Glomerular visceral epithelial cell (primary cell): ENCODE results near the gene RTL9.

Source experiments
- DNase-seq: peaks from one replicate; pipeline ENCODE4 v3.0.0-alpha.2; 2016; ENCODE audit errors: extremely low spot score

The RTL9 gene

DNA sequence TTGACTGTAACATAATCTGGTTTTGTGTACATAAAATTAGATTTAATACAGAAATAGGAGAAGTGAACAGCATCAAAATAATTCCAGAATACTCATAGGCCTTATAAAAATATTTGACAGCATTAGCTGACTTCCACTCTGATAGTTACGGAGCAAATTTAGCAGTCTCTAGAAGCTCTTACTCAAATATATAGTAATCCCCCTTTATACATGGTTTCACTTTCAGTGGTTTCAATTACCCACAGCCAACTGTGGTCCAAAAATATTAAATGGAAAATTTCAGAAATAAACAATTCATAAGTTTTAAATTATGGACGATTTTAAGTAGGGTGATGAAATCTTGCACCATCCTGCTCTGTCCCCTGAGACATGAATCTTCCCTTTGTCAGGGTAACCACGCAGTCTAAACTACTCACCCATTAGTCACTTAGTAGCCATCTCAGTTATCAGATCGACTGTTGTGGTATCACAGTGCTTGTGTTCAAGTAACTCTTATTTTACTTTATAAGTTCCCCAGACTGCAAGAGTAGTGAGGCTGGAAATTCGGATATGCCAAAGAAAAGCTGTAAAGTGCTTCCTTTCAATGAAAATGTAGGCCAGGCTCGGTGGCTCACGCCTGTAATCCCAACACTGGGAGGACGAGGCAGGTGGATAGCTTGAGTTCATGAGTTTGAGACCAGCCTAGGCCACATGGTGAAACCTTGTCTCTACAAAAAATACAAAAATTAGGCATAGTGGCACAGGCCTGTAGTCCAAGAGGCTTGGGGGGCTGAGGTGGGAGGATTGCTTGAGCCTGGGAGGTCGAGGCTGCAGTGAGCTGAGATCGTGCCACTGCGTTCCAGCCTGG, 17.2 kb upstream of the RTL9 start:
- DNase-seq, result peak; percentile 19

DNA sequence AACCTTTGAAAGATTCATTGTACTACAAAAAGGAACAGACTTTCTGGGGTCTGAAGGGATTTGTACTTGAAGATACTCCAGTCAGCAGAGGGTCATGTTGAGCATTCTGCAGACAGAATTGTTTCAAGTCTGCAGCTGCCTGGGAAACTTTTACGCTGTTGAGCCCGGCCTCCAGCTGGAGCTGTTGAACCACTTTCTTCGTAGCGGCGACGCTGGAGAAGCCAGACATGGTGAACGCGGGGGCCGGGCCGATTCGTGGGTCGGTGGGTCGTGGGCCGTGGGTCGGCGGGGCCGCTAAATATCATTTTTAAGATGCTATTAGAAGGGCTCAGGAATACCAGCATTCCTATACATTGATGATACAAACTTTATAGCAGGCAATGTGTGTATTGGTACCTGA, 12.0 kb upstream of the RTL9 start:
- no peak for DNase-seq

DNA sequence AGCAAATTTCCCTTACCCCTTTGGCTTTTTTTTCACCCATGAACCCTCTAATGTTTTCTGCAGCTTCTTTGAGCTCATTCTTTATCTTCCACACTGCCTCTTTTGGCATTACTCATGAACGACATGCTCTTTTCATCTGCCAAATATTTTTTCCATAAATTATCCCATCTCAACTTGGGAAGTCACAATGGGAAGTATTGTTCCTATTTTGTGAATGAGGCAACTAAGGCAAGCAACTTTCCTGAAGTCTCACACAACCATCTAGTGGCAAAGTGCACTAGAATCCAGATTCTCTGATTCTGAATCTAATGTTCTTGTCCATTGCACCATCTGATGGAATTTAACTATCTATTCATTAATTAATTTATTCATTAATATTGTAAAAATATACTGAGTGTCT, 625 bp downstream of the RTL9 start:
- no peak for DNase-seq

DNA sequence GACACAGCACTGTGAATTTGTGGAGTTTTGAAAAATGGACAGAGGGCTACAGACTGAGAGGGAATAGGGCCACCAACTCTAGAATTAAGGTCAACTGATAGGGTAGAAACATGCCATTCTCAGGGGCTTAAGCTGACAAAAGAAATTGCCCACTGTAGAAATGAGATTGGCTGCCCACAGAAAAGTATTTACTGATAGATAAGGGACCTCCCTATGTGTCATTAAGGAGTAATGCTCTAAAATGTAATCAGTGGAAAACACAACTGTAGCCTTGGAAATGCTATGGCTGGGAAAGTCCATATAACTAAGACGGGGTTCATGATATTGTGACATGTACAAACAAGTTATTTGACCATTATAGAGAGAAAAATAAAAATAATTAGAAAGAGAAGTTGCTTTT, 4.6 kb downstream of the RTL9 start:
- DNase-seq, result no peak

DNA sequence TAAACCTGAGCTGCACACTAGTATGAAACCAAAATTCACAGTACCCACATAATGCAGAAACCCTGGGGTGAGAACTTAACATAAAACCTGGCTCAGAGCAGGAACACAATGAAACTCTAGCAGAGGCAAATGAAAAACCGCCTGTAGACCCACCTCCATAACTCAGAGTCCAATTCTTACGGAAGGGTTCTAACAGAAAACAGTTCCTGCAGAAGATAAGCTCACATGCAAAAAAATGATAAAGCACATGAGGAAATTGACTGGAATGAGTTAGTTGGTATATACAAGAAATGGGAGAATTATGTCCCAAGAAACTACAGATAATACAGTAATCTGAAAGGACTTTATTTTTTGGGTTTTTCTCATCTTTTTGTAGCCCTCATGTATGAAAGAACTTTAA, 14.7 kb downstream of the RTL9 start:
- no peak for DNase-seq

DNA sequence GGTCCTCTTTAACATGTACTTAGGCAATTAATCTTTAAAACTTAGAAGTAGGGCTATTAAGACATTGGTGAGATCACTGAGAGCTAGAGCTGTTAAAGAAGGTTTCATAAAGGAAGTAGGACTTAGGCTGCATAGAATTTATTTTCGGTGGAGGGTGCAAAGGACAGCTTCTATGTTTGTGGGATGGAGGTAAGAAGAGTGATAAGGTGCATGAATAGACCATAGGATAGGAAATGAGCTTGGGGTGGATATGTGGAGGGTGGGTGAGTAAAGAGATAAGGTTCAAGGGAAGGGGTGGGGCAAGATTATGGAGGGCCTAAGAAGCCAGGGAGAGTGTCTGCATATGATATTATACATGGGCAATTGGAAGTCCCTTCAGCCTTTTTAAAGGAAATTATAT, 15.9 kb downstream of the RTL9 start:
- no peak for DNase-seq

DNA sequence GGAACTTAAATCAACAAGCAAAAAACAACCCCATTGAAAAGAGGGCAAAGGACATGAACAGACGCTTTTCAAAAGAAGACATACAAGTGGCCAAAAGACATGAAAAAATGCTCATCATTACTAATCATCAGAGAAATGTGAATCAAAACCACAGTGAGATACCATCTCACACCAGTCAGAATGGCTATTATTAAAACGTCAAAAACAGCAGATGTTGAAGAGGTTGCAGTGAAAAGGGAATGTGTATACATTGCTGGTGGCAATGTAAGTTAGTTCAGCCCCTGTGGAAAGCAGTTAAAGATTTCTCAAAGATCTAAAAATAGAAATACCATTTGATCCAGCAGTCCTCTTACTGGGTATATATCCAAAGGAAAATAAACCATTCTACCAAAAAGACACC, 22.6 kb downstream of the RTL9 start:
- no peak for DNase-seq

DNA sequence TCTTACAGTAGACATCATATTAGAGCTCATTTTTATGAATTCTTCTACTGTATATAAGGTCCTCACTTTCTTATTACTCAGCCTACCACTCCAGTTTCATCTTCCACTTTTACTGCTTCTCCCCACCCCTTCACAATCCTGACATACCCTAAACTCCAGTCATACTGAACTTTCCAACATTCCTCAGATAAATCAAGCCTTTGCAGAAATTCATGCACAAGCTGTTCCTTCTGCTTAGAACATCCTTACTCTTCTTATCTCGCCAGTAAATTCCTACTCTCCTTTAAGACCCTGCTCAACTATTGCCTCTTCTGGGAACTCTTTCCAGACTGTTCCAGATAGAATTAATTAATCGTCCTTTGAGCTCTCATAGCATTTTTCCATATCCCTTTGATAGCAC, 24.8 kb downstream of the RTL9 start:
- peak; percentile 17 for DNase-seq

DNA sequence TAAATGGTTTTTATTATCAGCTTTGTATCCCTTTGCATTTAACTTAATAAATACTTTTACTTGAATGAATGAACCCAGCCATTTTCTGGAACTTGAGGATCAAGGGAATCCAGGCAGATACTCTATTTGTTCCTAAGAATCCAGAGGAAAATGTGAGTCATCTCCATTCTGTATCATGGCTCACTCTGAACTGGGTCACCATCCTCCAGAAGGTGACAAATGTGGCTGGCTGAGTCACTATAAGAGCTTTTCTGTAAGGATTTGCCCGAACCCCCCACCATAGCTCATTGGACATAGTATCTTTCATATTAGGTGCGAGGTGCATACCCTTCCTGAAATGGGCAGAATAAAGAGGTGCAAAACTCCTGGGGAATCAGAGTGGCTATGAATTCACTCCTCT, 25.8 kb downstream of the RTL9 start:
- DNase-seq, result no peak

DNA sequence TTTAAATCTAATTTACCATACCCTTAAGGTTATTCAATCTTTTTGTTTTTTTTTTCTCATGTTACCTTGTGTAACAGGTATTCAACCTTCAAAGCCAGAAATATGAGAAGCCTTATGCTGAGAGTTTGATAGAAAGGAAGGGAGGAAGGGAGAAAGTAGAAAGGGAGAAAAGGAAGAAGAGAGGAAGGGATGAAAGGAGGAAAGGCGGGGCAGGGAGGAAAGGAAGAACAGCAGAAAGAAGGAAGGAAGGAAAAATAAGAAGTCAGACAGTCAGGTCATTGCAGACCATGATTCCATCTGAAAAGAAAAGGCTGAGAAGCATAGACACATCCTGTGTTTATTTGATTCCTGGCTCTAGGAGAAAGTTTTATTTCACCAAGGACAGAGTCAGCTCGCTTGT, 30.9 kb downstream of the RTL9 start:
- DNase-seq, result no peak

DNA sequence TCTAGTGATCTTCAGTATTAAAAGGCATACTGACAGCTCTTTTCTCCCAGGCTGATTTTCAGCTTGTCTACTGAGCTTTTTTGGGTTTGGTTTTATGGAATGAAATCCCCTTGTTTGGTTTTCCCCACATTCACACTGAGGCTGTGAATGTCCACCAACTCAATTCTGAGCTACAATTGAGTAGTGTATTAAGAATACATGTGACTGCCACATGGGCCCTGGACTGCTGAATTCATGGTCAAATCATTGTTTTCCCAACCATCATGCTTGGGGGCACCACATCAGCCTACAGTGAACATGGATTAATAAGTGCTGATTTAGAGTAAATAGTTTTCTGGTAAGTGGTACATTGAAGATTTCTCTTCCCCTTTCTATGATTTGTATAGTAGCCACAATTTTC, 32.4 kb downstream of the RTL9 start:
- no peak for DNase-seq

DNA sequence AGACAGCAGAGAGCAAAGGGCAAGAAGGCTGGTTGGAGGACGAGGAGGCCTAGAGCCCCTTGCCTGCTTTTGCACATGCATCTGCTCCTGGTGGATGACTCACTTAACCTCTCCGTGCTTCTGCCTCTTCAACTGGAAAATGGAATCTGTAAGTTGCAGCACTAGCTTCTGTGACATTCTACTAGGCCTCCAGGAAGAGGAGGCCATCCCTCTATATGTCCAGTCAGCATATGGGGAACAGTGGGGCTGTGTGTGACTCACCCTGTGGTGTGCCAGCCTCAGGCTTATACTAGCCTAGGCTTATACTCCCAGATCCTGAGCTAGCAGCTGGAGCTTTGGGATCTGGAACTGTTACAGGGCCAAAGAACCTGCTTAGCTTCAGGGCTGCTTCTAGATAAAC, 36.0 kb downstream of the RTL9 start:
- DNase-seq, result peak; percentile 90

DNA sequence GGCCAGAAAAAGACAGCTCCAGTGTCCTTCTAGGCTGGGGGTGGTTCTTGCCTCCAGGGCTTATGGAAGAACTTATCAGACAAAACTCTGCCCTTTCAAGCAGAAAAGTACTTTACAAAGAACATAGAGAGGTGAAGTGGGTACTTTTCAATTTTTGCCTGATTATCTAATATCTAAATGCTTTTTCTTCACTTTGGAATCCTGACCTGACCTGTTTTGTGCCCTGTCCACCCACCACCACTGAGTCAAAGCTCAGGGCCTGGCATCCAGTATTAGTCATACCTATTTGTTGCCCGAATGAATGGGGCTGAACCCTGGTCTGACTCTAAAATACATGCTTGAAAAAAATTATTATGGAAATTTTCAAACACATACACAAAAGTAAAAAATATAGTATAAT, 37.2 kb downstream of the RTL9 start:
- no peak for DNase-seq

DNA sequence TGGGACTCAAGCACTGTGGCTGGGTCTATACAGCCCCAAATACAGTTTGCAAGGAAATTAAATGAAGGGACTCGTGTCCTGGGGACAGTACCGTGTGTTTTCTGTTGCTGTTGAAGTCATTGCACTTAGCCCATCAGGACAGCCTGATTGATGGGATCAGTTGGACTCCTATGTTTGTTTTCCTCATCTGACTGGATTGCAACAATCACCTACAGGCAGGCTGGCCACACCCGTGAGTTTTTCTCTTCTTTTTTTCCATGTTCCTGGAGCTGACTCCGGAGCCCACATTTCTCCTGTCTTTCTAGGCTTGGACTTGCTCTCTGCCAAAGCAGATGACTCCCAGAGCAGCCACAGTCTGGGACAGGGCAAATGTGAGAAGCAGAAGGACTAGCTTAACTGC, 38.1 kb downstream of the RTL9 start:
- no peak for DNase-seq

DNA sequence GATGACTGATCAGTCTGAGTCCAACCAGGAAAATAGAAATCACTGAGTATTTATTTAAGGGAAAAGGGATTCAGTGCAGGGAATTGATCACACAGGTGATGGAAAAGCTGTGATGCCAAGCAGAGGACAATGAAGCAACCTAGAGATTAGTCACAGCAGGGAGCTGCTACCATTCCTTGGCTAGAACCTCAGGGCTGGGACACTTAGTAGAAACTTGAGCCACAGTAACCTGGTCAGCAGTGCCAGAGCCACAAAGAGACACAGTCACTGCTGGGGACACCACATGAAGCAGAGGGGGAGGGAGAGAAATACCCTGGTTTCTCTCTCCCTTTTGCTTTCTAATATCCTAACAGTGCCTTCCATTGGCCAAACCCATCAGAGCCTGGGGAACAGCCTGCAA, 38.7 kb downstream of the RTL9 start:
- DNase-seq, result no peak

DNA sequence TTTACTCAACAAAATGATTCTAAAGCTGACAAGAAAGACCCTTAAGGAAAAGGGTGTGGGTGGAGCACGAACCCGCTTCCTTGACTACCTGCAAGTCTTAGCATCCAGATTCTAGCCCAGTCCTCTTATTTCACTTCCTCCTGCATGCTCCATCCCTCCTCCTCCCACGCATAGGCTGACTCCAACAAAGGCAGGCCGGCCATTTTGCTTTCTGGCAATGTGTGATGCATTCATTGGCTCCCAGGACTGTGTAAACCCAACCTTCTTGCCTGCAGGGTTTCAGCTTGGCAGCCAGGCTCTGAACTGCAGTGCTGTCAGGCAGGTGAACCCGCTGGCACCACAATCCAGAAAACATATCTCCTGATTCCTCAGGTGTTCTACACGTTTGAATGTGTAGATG, 39.3 kb downstream of the RTL9 start:
- no peak for DNase-seq

DNA sequence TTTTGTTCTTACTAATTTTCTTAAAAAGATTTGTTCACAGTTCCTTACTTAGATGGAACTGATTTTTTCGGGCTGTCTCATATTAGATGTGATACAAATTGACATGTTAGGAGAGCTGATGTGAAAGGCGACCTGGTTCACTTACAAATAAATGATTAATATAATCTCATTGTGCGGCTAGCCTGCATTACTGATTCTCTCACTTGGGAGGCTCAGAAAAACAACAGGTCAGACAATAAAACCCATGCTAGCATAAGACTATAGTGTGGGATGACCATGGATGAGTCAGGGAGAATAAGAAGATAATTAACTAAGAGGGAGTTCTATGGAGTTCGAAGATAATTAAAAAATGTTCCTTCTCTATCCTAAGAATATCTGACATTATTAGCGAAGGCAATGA, 40.8 kb downstream of the RTL9 start:
- peak; percentile 49 for DNase-seq

DNA sequence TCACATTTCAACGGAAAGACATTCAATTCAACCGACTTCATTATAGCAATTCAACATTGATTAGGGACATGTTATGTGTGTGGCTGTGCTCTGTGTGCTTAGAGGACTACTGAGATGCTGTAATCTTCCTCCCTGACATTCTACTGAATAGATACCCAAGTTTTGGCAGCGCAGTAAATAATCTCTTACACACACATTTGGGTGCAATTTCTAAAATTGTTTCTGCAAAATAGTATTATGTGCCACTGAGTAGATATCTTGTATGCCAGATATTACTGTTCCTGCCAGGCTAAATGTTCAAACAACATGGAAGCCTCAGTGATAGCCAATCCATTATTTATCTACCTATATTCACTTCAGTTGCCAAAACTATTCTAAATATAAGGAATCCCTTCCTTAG, 41.3 kb downstream of the RTL9 start:
- DNase-seq, result no peak

DNA sequence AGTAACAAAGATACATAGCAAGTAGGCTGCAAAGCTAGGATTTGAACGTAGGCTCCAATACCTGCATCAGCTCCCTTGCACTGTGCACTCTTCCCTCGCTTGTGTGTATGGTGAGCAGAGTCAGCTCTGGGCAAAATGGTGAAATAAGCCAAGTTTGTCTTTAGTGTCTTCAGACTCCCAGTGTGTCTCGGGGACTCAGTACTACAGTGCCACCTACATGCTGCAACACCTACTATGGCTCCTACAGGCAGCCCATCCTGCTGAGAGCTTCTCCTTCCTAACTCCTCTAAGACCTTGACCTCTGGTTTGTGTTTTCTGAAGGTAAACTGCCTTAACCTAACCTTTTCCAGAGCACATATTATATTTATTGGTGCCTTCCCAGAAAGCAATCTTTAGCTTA, 42.5 kb downstream of the RTL9 start:
- DNase-seq, result no peak

DNA sequence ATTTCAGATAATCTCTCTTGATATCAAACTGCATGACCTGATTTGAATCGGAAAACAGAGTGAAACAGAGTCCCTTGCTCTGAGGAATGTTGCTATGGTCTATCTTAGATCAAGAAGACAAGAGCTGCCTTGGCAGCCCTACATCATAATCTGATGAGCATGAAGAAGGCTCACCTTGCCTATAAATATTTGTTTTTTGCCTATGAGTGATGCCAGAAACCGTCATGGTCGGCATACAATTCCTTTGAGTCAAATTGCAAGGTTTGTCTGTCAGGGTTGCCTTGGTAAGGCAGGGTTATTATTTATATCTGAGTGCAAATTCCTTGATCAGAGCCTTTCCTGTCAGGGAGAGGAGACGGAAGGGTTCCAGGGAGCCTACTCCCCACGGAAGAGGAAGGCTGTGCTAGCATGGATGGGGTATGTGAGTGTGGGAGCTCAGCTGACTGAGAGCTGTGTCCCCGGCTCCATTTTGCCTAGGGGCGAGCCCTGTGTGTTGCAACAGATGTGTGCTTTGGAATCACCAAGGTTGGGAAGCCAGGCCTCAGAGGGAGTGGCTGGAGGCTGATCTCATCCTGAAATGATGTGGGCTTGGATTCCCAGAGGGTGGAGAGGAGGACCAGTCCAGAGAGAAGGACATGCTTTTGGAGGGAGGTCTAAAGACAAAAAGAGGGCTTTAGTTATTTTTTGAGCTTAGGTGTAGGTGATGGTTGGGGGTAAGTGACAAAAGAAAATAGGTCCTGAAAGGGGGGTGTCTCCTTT, 43.6 kb downstream of the RTL9 start:
- DNase-seq, result peak; percentile 37

DNA sequence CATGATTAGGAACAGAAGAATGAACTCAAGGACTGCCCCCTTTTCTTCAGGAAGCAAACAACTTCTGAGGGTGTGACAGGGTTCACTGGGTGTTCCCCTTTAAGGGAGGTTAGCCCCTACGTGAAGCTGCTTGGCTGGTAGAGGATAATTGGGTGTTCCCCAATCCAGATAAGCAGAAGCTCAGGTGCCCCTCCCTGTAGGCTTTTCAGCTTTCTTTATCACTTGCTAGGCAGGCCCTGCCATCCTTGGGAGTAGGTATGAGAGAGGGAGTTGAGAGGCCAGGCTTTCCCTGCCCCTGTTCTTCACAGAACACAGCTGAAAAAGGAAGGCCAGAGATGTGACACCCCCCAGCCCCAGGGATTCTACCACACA, 44.2 kb downstream of the RTL9 start:
- no peak for DNase-seq

DNA sequence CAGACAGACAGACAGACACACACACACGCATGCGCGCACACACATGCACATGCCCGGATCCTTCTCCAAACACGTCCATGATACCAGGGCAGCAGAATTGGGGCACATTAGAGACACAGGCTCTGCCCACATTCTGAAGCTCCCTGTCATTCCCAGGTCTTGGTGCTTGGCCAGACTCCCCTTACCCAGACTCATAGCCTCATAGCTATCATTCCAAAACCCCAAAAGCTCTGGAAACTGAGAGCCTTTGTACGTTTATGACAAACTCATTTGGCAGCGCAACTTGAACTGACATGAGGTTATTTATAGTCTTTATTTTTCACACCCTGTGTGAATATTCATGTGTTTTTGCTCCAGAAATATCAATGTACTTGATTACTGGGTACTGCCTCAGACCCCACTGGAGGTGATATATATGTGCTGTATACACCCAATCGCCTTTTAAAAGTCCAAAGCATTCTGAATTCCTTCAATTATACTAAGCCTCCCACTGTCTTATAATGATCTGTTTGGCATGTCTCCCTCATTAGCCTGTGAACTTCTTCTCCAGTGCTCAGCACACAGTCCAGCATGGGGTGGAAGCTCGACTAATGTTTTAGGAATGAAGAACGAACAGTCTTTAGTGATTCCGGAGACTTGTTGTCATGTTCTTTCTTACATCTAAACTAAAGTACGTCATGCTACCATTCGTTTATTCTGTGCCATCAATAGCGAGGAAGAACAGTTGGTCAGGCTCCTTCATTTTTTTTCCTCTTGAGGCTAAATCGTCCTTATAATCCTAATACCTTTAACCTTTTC, 45.0 kb downstream of the RTL9 start:
- no peak for DNase-seq

DNA sequence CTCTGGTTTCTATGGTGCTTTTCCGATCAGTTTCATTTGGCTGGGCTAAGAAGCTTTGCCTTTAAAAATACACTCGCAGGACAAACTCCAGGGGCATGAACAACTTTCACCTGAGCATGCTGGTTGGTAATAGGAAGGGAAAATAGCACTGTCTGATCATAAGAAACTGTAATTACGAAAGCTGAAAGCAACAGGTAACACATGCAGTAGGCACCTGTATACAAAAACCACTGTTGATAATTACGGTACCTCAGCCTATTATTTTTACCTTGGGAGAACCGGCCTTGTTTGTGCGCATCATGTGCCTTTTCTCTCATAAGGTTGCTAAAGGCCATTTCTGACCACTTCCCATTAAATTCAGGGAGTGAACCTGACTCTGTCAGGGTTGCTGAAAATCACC, 45.7 kb downstream of the RTL9 start:
- no peak for DNase-seq
